GM12874 (cell line): ENCODE results near the gene NEO1.

ENCODE experiments used
- CTCF ChIP-seq: IDR thresholded peaks from 2 replicates; pipeline ENCODE4 v1.5.1; 2011; ENCODE audit warnings: low read depth, mild to moderate bottlenecking, control low read depth, low read length, moderate library complexity; ENCODE audit not compliant: insufficient read depth

The NEO1 gene

GRCh38 chr15:73031648-73032047, 20.6 kb upstream of the NEO1 start:
- no peak for TF ChIP-seq CTCF

- no peak for TF ChIP-seq CTCF
These were observed 18.7 kb upstream of the NEO1 start for GRCh38 chr15:73033611-73034010.

GRCh38 chr15:73034221-73034620, 18.0 kb upstream of the NEO1 start:
- no peak for TF ChIP-seq CTCF

GRCh38 chr15:73035221-73035620, 17.0 kb upstream of the NEO1 start:
- no peak for TF ChIP-seq CTCF

- no peak for TF ChIP-seq CTCF
These were observed 14.0 kb upstream of the NEO1 start for GRCh38 chr15:73038220-73038619.

- TF ChIP-seq CTCF: no peak
These were observed 6.2 kb upstream of the NEO1 start for GRCh38 chr15:73046073-73046472.

- no peak for TF ChIP-seq CTCF
These were observed 4.4 kb upstream of the NEO1 start for GRCh38 chr15:73047882-73048281.

GRCh38 chr15:73048624-73049295, 3.5 kb upstream of the NEO1 start:
- TF ChIP-seq CTCF: no peak
